ENCODE measurements around the gene P2RX1. TPM values are rescaled to one million over a fixed set of nuclear protein-coding genes. Genes with fewer than 3 reads are reported as not detected.

Gene P2RX1
- total RNA-seq, 1 donor from 2014 or later, result 2.3 TPM

GRCh38 chr17:3905017-3905520, 11.2 kb downstream of the P2RX1 start:
- no peak for DNase-seq

DNA sequence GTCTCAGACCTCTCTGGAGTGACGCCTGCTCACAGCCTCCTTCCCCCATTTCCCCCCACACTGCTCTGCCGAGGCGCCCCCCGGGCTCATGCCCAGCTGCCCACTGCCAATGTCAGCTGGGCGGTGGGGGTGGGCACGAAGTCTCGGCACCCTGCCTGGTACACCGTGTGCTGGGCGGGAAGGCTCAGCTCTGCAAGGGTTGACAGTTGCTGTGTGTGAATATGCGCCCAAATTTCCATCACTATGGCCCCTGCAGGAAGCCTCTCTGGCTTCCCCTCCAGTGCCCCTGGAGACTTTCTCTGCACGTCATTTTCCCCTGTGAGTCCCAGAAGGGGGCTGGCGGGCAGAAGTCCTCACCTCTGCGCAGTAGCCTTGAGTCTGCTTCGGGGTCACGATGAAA, 11.8 kb downstream of the P2RX1 start:
- no peak for DNase-seq

- DNase-seq, result no peak
Observed at GRCh38 chr17:3903881-3904290, 12.4 kb downstream of the P2RX1 start.

DNA sequence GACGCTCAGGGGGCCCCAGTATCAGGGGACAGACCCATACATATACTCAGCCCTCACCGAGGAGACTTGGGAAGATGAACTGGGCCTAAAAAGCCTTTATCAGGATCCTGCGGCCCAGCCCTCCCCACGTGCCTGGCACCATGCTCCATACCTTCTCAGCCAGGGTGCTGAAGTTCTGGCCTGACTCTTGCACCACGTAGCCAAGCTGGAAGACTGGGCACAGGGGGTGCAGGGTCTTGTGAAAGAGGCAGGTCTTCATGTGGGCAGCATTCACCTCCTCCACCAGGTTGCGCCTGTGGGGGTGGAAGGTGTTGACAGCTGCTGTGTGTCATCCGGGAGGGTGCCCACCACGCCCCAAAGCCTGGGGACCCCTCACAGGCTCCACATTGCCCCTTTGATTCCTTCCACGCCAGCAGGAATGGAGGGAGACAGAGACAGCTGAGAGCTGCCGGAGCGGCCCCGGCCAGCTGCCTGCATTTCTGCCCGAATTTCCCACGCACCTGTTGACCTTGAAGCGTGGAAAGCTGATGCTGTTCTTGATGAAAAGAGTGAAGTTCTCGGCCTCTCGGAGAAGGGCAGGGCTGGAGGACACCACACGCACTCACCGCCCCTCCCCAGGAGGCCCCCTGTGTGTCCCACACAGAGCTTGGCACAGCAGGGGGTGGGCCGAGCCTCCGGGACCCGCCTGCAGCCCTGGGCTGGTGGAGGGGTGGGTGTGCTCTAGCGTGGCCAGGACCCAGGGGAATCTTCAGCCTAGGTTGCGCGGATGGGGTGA, 13.0 kb downstream of the P2RX1 start:
- DNase-seq, result peak; percentile 66

GRCh38 chr17:3900646-3901045, 15.6 kb downstream of the P2RX1 start:
- DNase-seq, result no peak

DNA sequence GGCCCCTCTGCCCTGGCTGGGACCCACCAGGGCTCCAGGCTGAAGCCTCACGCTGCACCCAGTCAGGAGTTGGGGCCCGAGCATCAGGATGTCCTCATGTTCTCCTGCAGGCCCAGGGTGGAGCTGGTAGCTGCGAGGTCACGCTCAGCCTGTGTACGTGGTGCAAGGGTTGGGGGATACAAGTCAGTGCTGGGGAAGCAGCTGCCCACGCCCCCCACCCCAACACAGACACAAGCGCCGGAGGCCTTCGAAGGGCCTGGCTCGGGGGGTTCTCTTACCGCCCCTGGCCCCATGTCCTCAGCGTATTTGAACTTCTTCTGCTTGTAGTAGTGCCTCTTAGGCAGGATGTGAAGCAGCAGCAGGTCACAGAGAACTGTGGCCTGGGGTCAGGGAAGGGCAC, 18.5 kb downstream of the P2RX1 start:
- no peak for DNase-seq

GRCh38 chr17:3896968-3897235, 19.4 kb downstream of the P2RX1 start:
- DNase-seq, result no peak

DNA sequence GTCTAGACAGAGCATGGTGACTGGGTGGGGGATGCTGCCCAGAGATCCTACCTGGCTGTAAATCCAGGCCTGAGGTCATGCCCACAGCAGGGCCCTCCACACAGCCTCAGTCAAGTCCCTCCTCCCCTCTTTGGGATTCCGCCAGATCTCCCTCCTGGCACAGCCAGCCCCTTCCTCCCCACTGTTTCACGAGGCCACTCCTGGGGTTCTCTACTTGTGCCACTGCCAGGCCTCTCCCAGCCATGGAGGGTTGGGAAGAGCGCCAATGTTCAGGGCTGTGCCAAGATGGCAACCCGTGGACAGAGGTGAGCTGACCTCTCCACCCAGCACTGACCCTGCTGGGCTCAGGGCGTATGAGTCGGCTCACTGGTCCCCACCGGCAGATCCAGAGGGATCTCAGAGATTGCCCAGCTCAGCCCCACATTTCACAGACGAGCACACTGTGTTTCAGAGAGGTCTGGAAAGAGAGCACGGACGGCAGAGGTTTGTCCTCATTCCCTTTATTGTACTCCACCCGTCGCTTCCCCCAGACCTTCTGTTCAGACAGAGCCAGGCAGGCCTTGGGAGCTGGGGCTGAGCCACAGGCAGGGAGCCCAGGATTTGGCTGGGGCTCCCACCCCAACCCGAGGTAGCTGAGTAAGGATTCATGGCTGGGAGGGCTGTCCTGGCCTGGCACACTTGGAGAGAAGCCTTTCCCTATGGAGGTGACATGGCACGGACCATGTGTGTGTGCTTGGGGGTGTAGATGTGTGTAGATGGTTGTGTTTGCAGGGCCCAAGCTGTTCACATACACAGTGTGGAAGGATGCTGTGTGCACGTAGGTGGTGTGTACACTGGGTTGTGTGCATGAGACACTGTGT, 19.9 kb downstream of the P2RX1 start:
- DNase-seq, result no peak

GRCh38 chr17:3895354-3895753, 20.9 kb downstream of the P2RX1 start:
- no peak for DNase-seq

- no peak for DNase-seq
Observed at GRCh38 chr17:3894911-3895343, 21.3 kb downstream of the P2RX1 start.

GRCh38 chr17:3894188-3894587, 22.1 kb downstream of the P2RX1 start:
- DNase-seq, result no peak

DNA sequence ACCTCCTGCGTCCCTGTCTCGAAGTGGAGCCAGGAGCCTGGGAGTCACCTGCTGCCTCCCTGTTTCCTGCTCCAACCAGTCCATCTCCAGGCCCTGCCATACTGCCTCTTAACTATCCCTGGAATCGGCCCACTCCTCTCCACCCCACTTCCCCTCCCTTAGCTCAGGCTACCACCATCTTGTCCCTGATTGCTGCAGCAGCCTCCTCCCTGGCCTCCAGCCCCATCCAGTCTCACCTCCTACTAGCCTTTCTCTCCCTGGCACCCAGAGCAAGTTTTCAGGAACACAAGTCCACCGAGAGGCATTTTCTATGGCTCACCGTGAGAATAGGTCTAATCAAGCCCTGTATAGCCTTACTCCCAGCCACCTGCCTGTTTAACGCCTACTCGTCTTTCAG, 22.5 kb downstream of the P2RX1 start:
- no peak for DNase-seq

GRCh38 chr17:3893003-3893719, 23.1 kb downstream of the P2RX1 start, which contains the start of gene CAMKK1:
Gene CAMKK1, minus strand, starts transcription at chr17:3893053. Its CDS starts 7,366 bp downstream, at chr17:3885687.
- peak; percentile 94 for DNase-seq

GRCh38 chr17:3892095-3892998, 23.9 kb downstream of the P2RX1 start:
- DNase-seq, result peak; percentile 50

GRCh38 chr17:3891626-3892094, 24.6 kb downstream of the P2RX1 start:
- no peak for DNase-seq

DNA sequence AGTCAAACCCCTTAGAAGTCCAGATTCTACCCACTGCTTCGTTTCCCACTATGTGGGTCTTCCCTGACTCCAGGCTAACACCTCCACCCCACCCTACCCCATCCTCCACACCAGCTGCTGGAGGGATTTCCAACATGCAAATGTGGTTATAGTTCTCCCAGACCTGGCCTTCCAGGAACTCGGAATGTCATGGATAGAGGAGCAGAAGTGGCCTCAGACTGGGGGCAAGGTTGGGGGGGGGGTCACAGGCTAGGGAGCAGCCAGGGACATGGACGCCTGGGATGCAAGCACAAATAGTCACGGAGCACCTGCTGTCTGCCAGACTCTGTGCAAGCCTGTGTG, 25.4 kb downstream of the P2RX1 start:
- DNase-seq, result peak; percentile 10

- DNase-seq, result no peak
Observed at GRCh38 chr17:3890082-3890877, 26.0 kb downstream of the P2RX1 start.

DNA sequence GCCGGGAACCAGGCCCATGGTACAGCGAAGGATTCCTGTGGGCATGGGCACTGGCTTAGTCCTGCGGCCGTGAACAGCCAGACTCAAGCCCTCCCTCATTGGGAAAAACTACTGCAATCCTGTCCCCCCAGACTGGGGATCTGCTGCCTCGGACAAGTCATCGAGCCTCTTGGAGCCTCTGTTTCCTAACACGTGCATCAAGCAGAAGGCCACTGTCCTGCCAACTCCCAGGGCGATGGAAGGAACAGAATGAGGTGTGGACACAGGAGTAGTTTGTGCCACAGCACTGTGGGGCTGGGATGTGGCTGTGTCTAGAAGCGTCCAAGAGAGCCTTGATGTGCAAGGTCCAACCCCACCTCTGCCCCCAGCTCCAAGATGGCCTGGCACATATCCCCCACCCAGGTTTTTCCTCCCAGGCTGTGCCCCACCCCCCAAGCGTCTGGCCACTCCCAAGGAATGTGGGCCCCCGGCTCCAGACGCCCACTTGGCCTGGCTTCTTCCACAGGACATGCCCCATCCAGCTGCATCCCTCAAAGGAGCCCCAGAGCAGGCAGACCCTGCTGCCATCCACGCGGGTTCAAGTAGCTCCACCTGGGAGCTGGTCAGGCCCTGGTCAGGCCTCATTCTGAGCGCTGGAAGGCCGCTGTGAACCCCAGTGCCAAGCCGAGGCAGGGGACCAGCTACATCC, 26.8 kb downstream of the P2RX1 start:
- DNase-seq, result no peak

DNA sequence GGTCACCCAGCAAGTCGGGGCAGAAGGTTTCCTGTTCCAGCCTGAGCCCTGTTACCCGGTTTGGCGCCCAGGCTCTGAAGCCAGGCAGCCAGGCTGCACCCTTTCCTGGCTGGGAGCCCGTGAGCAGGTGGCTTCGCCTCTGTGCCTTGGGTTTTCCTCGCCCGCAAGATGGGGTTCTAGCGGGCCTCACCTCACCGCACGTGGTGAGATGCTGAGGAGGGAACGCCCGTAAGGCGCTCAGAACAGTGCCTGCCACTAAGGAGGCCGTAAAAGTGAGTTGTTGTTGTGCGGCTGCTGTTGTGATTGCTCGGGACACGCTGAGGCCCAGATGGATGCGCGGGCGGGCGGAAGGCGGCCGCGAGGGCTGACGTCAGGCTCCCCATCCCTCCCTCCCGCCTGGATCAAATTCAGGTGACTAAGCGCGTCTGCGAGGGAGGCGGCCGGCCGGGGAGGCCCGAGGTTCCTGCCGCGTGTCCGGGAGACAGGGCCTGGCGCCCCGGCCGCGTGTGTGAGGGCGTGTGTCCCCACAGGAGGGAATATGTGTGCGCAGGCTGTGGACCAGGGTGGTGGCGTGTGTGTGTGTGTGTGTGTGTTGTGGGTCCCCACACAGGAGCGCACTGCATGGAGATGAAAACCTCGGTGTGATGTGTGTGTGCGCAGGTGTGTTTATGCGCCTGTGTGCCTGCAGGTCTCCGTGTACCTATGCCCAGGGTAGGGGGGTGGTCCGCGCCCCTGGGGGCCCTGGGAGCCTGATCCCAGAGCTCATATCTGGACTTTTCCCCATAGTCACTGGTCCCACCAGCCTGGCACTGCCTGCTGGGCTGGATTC, 27.7 kb downstream of the P2RX1 start:
- peak; percentile 88 for DNase-seq

Measured in tongue (tissue), 2 donors.